GM18907 (cell line): Measurements from ENCODE around the gene RCAN2.
"Not testable (repeated sequence)": the region's sequence is repeated elsewhere in the genome, so short reads cannot be mapped to it uniquely, and the experiment has no call there.

Experiments
- ATAC-seq: cut with Tn5 transposase; IDR thresholded peaks from one replicate; pipeline ENCODE4 v1.9.1; 2021; ENCODE audit warnings: mild to moderate bottlenecking, moderate library complexity; ENCODE audit not compliant: unreplicated experiment

RCAN2 gene

GRCh38 chr6:46392294-46392693, 99.0 kb downstream of the RCAN2 start:
- ATAC-seq: no peak

GRCh38 chr6:46390153-46390876, 100.9 kb downstream of the RCAN2 start:
- no peak for ATAC-seq

- not testable (repeated sequence) for ATAC-seq
These were observed 103.5 kb downstream of the RCAN2 start for GRCh38 chr6:46387728-46388127.

- no peak for ATAC-seq
These were observed 109.7 kb downstream of the RCAN2 start for GRCh38 chr6:46381579-46381978.

GRCh38 chr6:46381057-46381456, 110.2 kb downstream of the RCAN2 start:
- no peak for ATAC-seq

- ATAC-seq: no peak
These were observed 111.0 kb downstream of the RCAN2 start for GRCh38 chr6:46380152-46380807.

- no peak for ATAC-seq
These were observed 112.3 kb downstream of the RCAN2 start for GRCh38 chr6:46378882-46379416.

- no peak for ATAC-seq
These were observed 112.9 kb downstream of the RCAN2 start for GRCh38 chr6:46378161-46378881.

GRCh38 chr6:46377209-46377608, 114.0 kb downstream of the RCAN2 start:
- ATAC-seq: peak; percentile 2

- peak; percentile 91 for ATAC-seq
These were observed 114.6 kb downstream of the RCAN2 start for GRCh38 chr6:46376562-46377061.

- ATAC-seq: no peak
These were observed 120.6 kb downstream of the RCAN2 start for GRCh38 chr6:46370622-46371021.

- ATAC-seq: no peak
These were observed 123.1 kb downstream of the RCAN2 start for GRCh38 chr6:46368169-46368536.

GRCh38 chr6:46367354-46368168, 123.7 kb downstream of the RCAN2 start:
- no peak for ATAC-seq

- no peak for ATAC-seq
These were observed 124.9 kb downstream of the RCAN2 start for GRCh38 chr6:46366190-46366900.

- no peak for ATAC-seq
These were observed 133.7 kb downstream of the RCAN2 start for GRCh38 chr6:46357591-46357990.

GRCh38 chr6:46356543-46356942, 134.7 kb downstream of the RCAN2 start:
- no peak for ATAC-seq

- ATAC-seq: no peak
These were observed 137.7 kb downstream of the RCAN2 start for GRCh38 chr6:46353528-46353927.

- no peak for ATAC-seq
These were observed 138.5 kb downstream of the RCAN2 start for GRCh38 chr6:46352541-46353268.

GRCh38 chr6:46350714-46351113, 140.5 kb downstream of the RCAN2 start:
- no peak for ATAC-seq
